Measurements from ENCODE around the gene TMEM69. TPM values are rescaled to one million over a fixed set of nuclear protein-coding genes. Genes with fewer than 3 reads are reported as not detected.

TMEM69 gene
- total RNA-seq, 1 donor from 2014 or later, result 65.2 TPM

DNA sequence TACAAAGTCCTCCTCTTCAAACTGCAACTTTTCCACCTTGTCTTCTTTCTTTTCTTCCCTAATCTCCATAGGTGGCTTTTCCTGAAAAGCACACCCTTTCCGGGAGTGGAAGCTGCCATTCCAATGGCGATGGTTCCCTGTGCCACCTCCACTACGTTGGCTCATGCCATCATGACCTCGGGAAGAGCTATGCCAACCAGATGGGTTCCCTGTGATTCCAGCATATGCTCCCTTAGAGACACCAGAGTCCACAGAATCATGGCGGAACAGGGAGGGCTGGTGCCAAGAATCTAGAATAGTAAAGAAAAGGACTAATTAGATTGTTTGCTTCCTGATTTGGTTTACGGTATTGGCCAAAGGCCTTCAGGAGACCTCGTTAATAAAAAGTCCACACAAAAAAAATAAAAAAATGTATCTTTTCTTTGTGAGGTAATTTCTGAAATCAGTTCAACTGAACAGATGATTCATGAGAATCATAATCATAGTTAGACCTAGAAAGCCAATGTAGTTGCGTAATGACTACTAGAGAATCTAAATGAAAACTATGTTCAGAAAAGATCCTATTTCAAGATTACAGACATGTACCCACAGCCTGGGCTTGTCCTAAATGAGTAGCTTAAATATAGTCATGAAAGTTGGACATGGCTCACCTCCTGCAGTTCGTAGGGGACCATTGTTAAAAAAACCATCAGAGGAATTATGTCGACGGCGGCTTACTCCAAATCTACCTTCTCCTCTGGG, 33.3 kb upstream of the TMEM69 start:
- H3F3A ChIP-seq (ENCODE audit: low read depth), result peaks cover 3% of the 10 kb centered on the region
- no peak for DNase-seq (ENCODE audit: low spot score)
- H3K4me1 ChIP-seq, result no peaks in the 10 kb centered on the region
- H3K36me3 ChIP-seq, result peaks cover 65% of the 10 kb centered on the region
- no peak overlapping the region for H3K9ac ChIP-seq
- no peak overlapping the region for H3K4me3 ChIP-seq
- H3K27me3 ChIP-seq, result no peaks in the 10 kb centered on the region
- H3K36me3 Mint-ChIP-seq, result peaks cover 54% of the 10 kb centered on the region
- peaks cover 72% of the 10 kb centered on the region for H4K20me1 ChIP-seq (ENCODE audit: low read depth)
- H3K79me2 ChIP-seq (ENCODE audit: low read depth), result peaks cover 51% of the 10 kb centered on the region
- no peaks in the 10 kb centered on the region for H3K9me3 Mint-ChIP-seq
- H3K4me2 ChIP-seq, result no peak overlapping the region
- no peak overlapping the region for H3K27ac Mint-ChIP-seq
- no peak for TF ChIP-seq EZH2phosphoT487 (IDR thresholded peaks at IDR 0.05)
- TF ChIP-seq EZH2 (IDR thresholded peaks at IDR 0.05), result no peak
- TF ChIP-seq, protein P1, sequence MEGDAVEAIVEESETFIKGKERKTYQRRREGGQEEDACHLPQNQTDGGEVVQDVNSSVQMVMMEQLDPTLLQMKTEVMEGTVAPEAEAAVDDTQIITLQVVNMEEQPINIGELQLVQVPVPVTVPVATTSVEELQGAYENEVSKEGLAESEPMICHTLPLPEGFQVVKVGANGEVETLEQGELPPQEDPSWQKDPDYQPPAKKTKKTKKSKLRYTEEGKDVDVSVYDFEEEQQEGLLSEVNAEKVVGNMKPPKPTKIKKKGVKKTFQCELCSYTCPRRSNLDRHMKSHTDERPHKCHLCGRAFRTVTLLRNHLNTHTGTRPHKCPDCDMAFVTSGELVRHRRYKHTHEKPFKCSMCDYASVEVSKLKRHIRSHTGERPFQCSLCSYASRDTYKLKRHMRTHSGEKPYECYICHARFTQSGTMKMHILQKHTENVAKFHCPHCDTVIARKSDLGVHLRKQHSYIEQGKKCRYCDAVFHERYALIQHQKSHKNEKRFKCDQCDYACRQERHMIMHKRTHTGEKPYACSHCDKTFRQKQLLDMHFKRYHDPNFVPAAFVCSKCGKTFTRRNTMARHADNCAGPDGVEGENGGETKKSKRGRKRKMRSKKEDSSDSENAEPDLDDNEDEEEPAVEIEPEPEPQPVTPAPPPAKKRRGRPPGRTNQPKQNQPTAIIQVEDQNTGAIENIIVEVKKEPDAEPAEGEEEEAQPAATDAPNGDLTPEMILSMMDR (IDR thresholded peaks at IDR 0.05), result no peak
- H3K27me3 Mint-ChIP-seq (ENCODE audit: insufficient read depth, low read depth), result peaks cover 3% of the 10 kb centered on the region
- H2AFZ ChIP-seq (replicated peaks), result no peak overlapping the region
- no peak overlapping the region for H3K4me3 Mint-ChIP-seq
- no peaks in the 10 kb centered on the region for H3K4me1 Mint-ChIP-seq
- no peak overlapping the region for H3K27ac ChIP-seq
- no peaks in the 10 kb centered on the region for H3K9me3 ChIP-seq (ENCODE audit: low read depth)

DNA sequence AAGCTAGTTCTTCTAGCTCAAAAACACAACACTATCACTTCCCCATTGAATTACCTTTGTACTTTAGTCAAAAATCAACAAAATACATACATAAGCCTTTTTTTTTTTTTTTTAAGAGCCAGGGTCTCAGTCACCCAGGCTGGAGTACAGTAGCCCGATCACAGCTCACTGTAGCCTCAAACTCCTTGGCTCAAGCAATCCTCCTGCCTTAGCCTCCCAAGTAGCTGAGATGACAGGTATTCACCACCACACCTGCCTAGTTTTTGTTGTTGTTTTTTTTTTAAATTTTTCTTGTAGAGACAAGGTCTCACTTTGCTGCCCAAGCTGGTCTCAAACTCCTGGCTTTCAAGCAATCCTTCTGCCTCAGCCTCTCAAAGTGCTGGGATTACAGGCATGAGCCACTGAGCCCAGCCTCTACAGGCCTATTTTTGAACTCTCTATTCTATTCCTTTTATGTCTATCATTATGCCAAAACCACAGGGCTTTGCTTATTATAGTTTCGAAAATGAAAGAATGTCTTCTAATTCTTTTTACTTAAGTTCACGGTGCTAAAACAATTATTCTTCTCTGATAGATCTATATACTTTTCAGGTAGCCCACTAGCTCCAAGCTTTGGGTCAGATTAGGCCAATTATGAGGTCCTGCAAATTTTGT, 31.3 kb upstream of the TMEM69 start:
- Mint-ChIP-seq H3K36me3 (peaks cover 46% of the 10 kb centered on the region), H3K27ac (no peak overlapping the region), H3K9me3 (no peaks in the 10 kb centered on the region), H3K4me3 (no peak overlapping the region), H3K4me1 (no peaks in the 10 kb centered on the region), H3K27me3 (ENCODE audit: insufficient read depth, low read depth) (peaks cover 3% of the 10 kb centered on the region)
- Histone ChIP-seq H3K79me2 (ENCODE audit: low read depth) (peaks cover 55% of the 10 kb centered on the region), H3F3A (ENCODE audit: low read depth) (peaks cover 3% of the 10 kb centered on the region), H3K27me3 (no peaks in the 10 kb centered on the region), H3K36me3 (peaks cover 61% of the 10 kb centered on the region), H3K4me2 (no peak overlapping the region), H3K27ac (no peak overlapping the region), H2AFZ (replicated peaks) (no peak overlapping the region), H3K4me3 (no peak overlapping the region), H3K4me1 (no peaks in the 10 kb centered on the region), H3K9ac (no peak overlapping the region), H3K9me3 (ENCODE audit: low read depth) (no peaks in the 10 kb centered on the region), H4K20me1 (ENCODE audit: low read depth) (peaks cover 75% of the 10 kb centered on the region)
- TF ChIP-seq EZH2phosphoT487 (IDR thresholded peaks at IDR 0.05), result no peak
- TF ChIP-seq, protein P1 (IDR thresholded peaks at IDR 0.05), result no peak
- no peak for TF ChIP-seq EZH2 (IDR thresholded peaks at IDR 0.05)
- no peak for DNase-seq (ENCODE audit: low spot score)

DNA sequence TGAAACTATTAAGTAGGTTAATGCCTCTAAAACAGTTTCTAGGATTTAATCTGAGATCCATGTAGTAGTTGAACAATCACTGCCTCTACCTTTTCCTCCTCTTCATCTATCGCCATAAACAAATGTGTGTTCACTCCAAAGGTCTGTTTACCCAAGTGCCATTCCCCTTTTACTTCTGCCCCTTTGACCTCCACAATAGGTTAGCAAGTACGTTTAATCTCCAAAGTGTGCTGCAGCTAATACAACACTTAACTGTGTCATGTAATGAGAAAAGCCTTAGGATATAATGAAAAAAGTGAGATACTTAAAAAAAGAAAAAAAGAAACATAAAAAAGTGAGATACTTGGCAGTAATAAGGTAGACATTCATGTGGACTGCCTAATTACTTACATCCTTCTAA, 29.8 kb upstream of the TMEM69 start:
- no peak for DNase-seq (ENCODE audit: low spot score)
- H3K4me1 ChIP-seq, result no peaks in the 10 kb centered on the region
- peaks cover 3% of the 10 kb centered on the region for H3F3A ChIP-seq (ENCODE audit: low read depth)
- peaks cover 70% of the 10 kb centered on the region for H3K79me2 ChIP-seq (ENCODE audit: low read depth)
- H3K27ac ChIP-seq, result no peak overlapping the region
- H3K36me3 ChIP-seq, result peaks cover 55% of the 10 kb centered on the region
- Mint-ChIP-seq H3K27ac (no peak overlapping the region), H3K4me3 (no peak overlapping the region), H3K36me3 (peaks cover 39% of the 10 kb centered on the region), H3K9me3 (no peaks in the 10 kb centered on the region), H3K27me3 (ENCODE audit: insufficient read depth, low read depth) (no peaks in the 10 kb centered on the region), H3K4me1 (no peaks in the 10 kb centered on the region)
- peaks cover 75% of the 10 kb centered on the region for H4K20me1 ChIP-seq (ENCODE audit: low read depth)
- no peaks in the 10 kb centered on the region for H3K27me3 ChIP-seq
- no peak overlapping the region for H2AFZ ChIP-seq (replicated peaks)
- TF ChIP-seq, protein P1 (IDR thresholded peaks at IDR 0.05), result no peak
- TF ChIP-seq EZH2phosphoT487 (IDR thresholded peaks at IDR 0.05) (no peak), EZH2 (IDR thresholded peaks at IDR 0.05) (no peak)
- H3K4me3 ChIP-seq, result no peak overlapping the region
- H3K9ac ChIP-seq, result no peak overlapping the region
- no peaks in the 10 kb centered on the region for H3K9me3 ChIP-seq (ENCODE audit: low read depth)
- no peak overlapping the region for H3K4me2 ChIP-seq
